ENCODE data around the gene KAZN.

The KAZN gene

GRCh38 chr1:14822493-14822892 is 224.0 kb downstream of the KAZN start:
- Histone ChIP-seq H3K9me3 (ENCODE audit: control insufficient read depth, low read length) (no peaks in the 10 kb centered on the region), H3K36me3 (ENCODE audit: control insufficient read depth, insufficient read depth, low read length) (no peaks in the 10 kb centered on the region), H3K27me3 (replicated peaks; ENCODE audit: control insufficient read depth, insufficient read depth, low read length, poor library complexity, severe bottlenecking) (no peaks in the 10 kb centered on the region), H3K4me1 (ENCODE audit: control insufficient read depth, insufficient read depth, low read length, poor library complexity, severe bottlenecking) (no peaks in the 10 kb centered on the region), H3K27ac (ENCODE audit: insufficient read depth, low read length, poor library complexity, severe bottlenecking) (no peak overlapping the region), H3K4me3 (ENCODE audit: insufficient read depth, low read depth, low read length, poor library complexity, severe bottlenecking) (no peak overlapping the region)
- no peak for DNase-seq

- no peaks in the 10 kb centered on the region for H3K9me3 ChIP-seq (ENCODE audit: control insufficient read depth, low read length)
- no peak overlapping the region for H3K27ac ChIP-seq (ENCODE audit: insufficient read depth, low read length, poor library complexity, severe bottlenecking)
- H3K4me1 ChIP-seq (ENCODE audit: control insufficient read depth, insufficient read depth, low read length, poor library complexity, severe bottlenecking) = no peaks in the 10 kb centered on the region
- H3K4me3 ChIP-seq (ENCODE audit: insufficient read depth, low read depth, low read length, poor library complexity, severe bottlenecking) = no peak overlapping the region
- no peaks in the 10 kb centered on the region for H3K36me3 ChIP-seq (ENCODE audit: control insufficient read depth, insufficient read depth, low read length)
- DNase-seq = no peak
- no peaks in the 10 kb centered on the region for H3K27me3 ChIP-seq (replicated peaks; ENCODE audit: control insufficient read depth, insufficient read depth, low read length, poor library complexity, severe bottlenecking)
Measured at GRCh38 chr1:14822996-14823395, 224.5 kb downstream of the KAZN start.

- H3K36me3 ChIP-seq (ENCODE audit: control insufficient read depth, insufficient read depth, low read length) = no peaks in the 10 kb centered on the region
- no peak for DNase-seq
Measured at GRCh38 chr1:14824314-14824915, 225.9 kb downstream of the KAZN start.

GRCh38 chr1:14825396-14825795 is 226.9 kb downstream of the KAZN start:
- no peak overlapping the region for H3K4me3 ChIP-seq (ENCODE audit: insufficient read depth, low read depth, low read length, poor library complexity, severe bottlenecking)
- no peak overlapping the region for H3K27ac ChIP-seq (ENCODE audit: insufficient read depth, low read length, poor library complexity, severe bottlenecking)
- H3K36me3 ChIP-seq (ENCODE audit: control insufficient read depth, insufficient read depth, low read length) = no peaks in the 10 kb centered on the region
- no peaks in the 10 kb centered on the region for H3K4me1 ChIP-seq (ENCODE audit: control insufficient read depth, insufficient read depth, low read length, poor library complexity, severe bottlenecking)
- DNase-seq = no peak
- no peaks in the 10 kb centered on the region for H3K27me3 ChIP-seq (replicated peaks; ENCODE audit: control insufficient read depth, insufficient read depth, low read length, poor library complexity, severe bottlenecking)
- no peaks in the 10 kb centered on the region for H3K9me3 ChIP-seq (ENCODE audit: control insufficient read depth, low read length)

More at GRCh38 chr1:14824314-14824915, 225.9 kb downstream of the KAZN start:
- Histone ChIP-seq H3K27me3 (replicated peaks; ENCODE audit: control insufficient read depth, insufficient read depth, low read length, poor library complexity, severe bottlenecking) (no peaks in the 10 kb centered on the region), H3K4me1 (ENCODE audit: control insufficient read depth, insufficient read depth, low read length, poor library complexity, severe bottlenecking) (no peaks in the 10 kb centered on the region), H3K4me3 (ENCODE audit: insufficient read depth, low read depth, low read length, poor library complexity, severe bottlenecking) (no peak overlapping the region), H3K9me3 (ENCODE audit: control insufficient read depth, low read length) (no peaks in the 10 kb centered on the region), H3K27ac (ENCODE audit: insufficient read depth, low read length, poor library complexity, severe bottlenecking) (no peak overlapping the region)

- no peak overlapping the region for H3K27ac ChIP-seq (ENCODE audit: insufficient read depth, low read length, poor library complexity, severe bottlenecking)
- no peak for DNase-seq
Measured at GRCh38 chr1:14826172-14826636, 227.7 kb downstream of the KAZN start.

GRCh38 chr1:14826731-14827326 is 228.3 kb downstream of the KAZN start:
- Histone ChIP-seq H3K36me3 (ENCODE audit: control insufficient read depth, insufficient read depth, low read length) (no peaks in the 10 kb centered on the region), H3K27ac (ENCODE audit: insufficient read depth, low read length, poor library complexity, severe bottlenecking) (no peak overlapping the region), H3K4me1 (ENCODE audit: control insufficient read depth, insufficient read depth, low read length, poor library complexity, severe bottlenecking) (no peaks in the 10 kb centered on the region), H3K27me3 (replicated peaks; ENCODE audit: control insufficient read depth, insufficient read depth, low read length, poor library complexity, severe bottlenecking) (no peaks in the 10 kb centered on the region), H3K9me3 (ENCODE audit: control insufficient read depth, low read length) (no peaks in the 10 kb centered on the region), H3K4me3 (ENCODE audit: insufficient read depth, low read depth, low read length, poor library complexity, severe bottlenecking) (no peak overlapping the region)
- no peak for DNase-seq

More at GRCh38 chr1:14826172-14826636, 227.7 kb downstream of the KAZN start:
- H3K9me3 ChIP-seq (ENCODE audit: control insufficient read depth, low read length) = no peaks in the 10 kb centered on the region
- H3K4me1 ChIP-seq (ENCODE audit: control insufficient read depth, insufficient read depth, low read length, poor library complexity, severe bottlenecking) = no peaks in the 10 kb centered on the region
- no peaks in the 10 kb centered on the region for H3K27me3 ChIP-seq (replicated peaks; ENCODE audit: control insufficient read depth, insufficient read depth, low read length, poor library complexity, severe bottlenecking)
- H3K4me3 ChIP-seq (ENCODE audit: insufficient read depth, low read depth, low read length, poor library complexity, severe bottlenecking) = no peak overlapping the region
- no peaks in the 10 kb centered on the region for H3K36me3 ChIP-seq (ENCODE audit: control insufficient read depth, insufficient read depth, low read length)

GRCh38 chr1:14827870-14828269 is 229.4 kb downstream of the KAZN start:
- Histone ChIP-seq H3K9me3 (ENCODE audit: control insufficient read depth, low read length) (no peaks in the 10 kb centered on the region), H3K4me1 (ENCODE audit: control insufficient read depth, insufficient read depth, low read length, poor library complexity, severe bottlenecking) (no peaks in the 10 kb centered on the region), H3K36me3 (ENCODE audit: control insufficient read depth, insufficient read depth, low read length) (no peaks in the 10 kb centered on the region), H3K27me3 (replicated peaks; ENCODE audit: control insufficient read depth, insufficient read depth, low read length, poor library complexity, severe bottlenecking) (no peaks in the 10 kb centered on the region), H3K27ac (ENCODE audit: insufficient read depth, low read length, poor library complexity, severe bottlenecking) (no peak overlapping the region), H3K4me3 (ENCODE audit: insufficient read depth, low read depth, low read length, poor library complexity, severe bottlenecking) (no peak overlapping the region)
- no peak for DNase-seq

- DNase-seq = no peak
- Histone ChIP-seq H3K27ac (ENCODE audit: insufficient read depth, low read length, poor library complexity, severe bottlenecking) (no peak overlapping the region), H3K36me3 (ENCODE audit: control insufficient read depth, insufficient read depth, low read length) (no peaks in the 10 kb centered on the region), H3K4me3 (ENCODE audit: insufficient read depth, low read depth, low read length, poor library complexity, severe bottlenecking) (no peak overlapping the region), H3K9me3 (ENCODE audit: control insufficient read depth, low read length) (no peaks in the 10 kb centered on the region), H3K4me1 (ENCODE audit: control insufficient read depth, insufficient read depth, low read length, poor library complexity, severe bottlenecking) (no peaks in the 10 kb centered on the region), H3K27me3 (replicated peaks; ENCODE audit: control insufficient read depth, insufficient read depth, low read length, poor library complexity, severe bottlenecking) (no peaks in the 10 kb centered on the region)
Measured at GRCh38 chr1:14828665-14829064, 230.2 kb downstream of the KAZN start.

GRCh38 chr1:14835725-14836124 is 237.2 kb downstream of the KAZN start:
- Histone ChIP-seq H3K4me1 (ENCODE audit: control insufficient read depth, insufficient read depth, low read length, poor library complexity, severe bottlenecking) (no peaks in the 10 kb centered on the region), H3K4me3 (ENCODE audit: insufficient read depth, low read depth, low read length, poor library complexity, severe bottlenecking) (no peak overlapping the region), H3K27ac (ENCODE audit: insufficient read depth, low read length, poor library complexity, severe bottlenecking) (no peak overlapping the region), H3K9me3 (ENCODE audit: control insufficient read depth, low read length) (no peaks in the 10 kb centered on the region), H3K27me3 (replicated peaks; ENCODE audit: control insufficient read depth, insufficient read depth, low read length, poor library complexity, severe bottlenecking) (no peaks in the 10 kb centered on the region), H3K36me3 (ENCODE audit: control insufficient read depth, insufficient read depth, low read length) (no peaks in the 10 kb centered on the region)
- no peak for DNase-seq

GRCh38 chr1:14836426-14837140 is 238.1 kb downstream of the KAZN start:
- no peaks in the 10 kb centered on the region for H3K27me3 ChIP-seq (replicated peaks; ENCODE audit: control insufficient read depth, insufficient read depth, low read length, poor library complexity, severe bottlenecking)
- no peak overlapping the region for H3K27ac ChIP-seq (ENCODE audit: insufficient read depth, low read length, poor library complexity, severe bottlenecking)
- no peaks in the 10 kb centered on the region for H3K4me1 ChIP-seq (ENCODE audit: control insufficient read depth, insufficient read depth, low read length, poor library complexity, severe bottlenecking)
- no peak overlapping the region for H3K4me3 ChIP-seq (ENCODE audit: insufficient read depth, low read depth, low read length, poor library complexity, severe bottlenecking)
- H3K36me3 ChIP-seq (ENCODE audit: control insufficient read depth, insufficient read depth, low read length) = no peaks in the 10 kb centered on the region
- DNase-seq = no peak
- H3K9me3 ChIP-seq (ENCODE audit: control insufficient read depth, low read length) = no peaks in the 10 kb centered on the region
